ENCODE results near the gene LCN1. TPM values are rescaled to one million over a fixed set of nuclear protein-coding genes. Genes with fewer than 3 reads are reported as not detected.

The LCN1 gene
- total and polyA plus RNA-seq, 2 donors (not counting 3 experiments of a cell fraction or from before 2014, with no cell fraction given), result not detected

DNA sequence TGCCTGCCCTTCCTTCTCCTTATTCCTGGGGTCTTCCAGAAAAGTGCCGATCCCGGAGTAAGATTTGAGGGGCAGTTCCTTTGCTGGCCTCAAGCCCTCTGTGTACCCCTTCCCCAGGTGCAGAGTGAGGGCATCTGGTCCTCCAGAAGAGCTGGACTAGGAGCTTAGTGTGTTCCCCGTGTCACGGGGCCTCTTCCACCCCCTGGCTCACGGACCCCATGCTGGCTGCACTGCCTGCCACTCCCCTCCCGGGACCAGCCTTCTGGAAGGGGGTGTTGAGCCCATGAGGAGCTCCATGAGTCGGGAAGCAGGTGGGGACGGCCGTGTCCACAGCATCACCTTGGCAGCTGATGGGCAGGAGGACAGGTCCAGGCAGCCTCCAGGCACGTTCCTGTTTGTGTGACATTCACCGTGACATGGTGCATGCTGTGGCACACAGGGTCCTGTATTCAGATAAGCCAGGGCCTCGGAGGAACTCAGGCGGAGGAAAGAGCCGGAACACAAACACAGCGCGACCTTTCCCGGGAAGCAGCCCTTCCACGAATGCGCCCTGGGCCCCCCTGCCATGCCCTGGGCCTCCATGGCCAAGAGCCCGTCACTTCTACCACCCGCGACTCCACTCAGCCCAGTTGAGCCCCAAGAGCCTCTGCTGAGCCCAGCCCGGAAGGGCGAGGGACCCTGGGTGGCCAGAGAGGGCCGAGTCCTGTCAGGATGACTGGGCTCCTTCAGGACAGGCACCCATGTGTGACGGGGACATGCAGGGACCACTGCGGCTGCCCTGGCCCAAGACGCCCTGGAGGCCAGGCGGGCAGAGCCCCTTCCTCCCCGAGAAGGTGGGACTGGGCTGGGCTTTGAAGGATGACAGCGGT, 5.9 kb upstream of the LCN1 start:
- BruUV-seq (replicated peaks), result TSS peak; percentile 52
- Histone ChIP-seq H3K4me3 (replicated peaks in 1 of 3; ENCODE audit: insufficient read depth in 1 of 3, low read depth in 1 of 3, low read length in 3 of 3) (no peak overlapping the region), H3K9me1 (replicated peaks; ENCODE audit: control insufficient read depth, extremely low read depth, insufficient read depth, low read length) (no peaks in the 10 kb centered on the region), H3K36me3 (ENCODE audit: control insufficient read depth in 2 of 2, extremely low read depth in 1 of 2, insufficient read depth in 2 of 2, low read length in 2 of 2) (no peaks in the 10 kb centered on the region), H3K79me2 (ENCODE audit: control insufficient read depth, insufficient read depth, low read length) (no peaks in the 10 kb centered on the region), H3K9me3 (replicated peaks; ENCODE audit: control insufficient read depth, insufficient read depth, low read length) (no peaks in the 10 kb centered on the region), H3K4me2 (ENCODE audit: insufficient read depth, low read length) (no peak overlapping the region), H3K27ac (ENCODE audit: insufficient read depth, low read depth, low read length) (peak overlapping the region; percentile 79), H3K4me1 (ENCODE audit: control insufficient read depth, extremely low read depth, insufficient read depth, low read length) (peaks cover 13% of the 10 kb centered on the region), H3K27me3 (ENCODE audit: control insufficient read depth in 2 of 2, insufficient read depth in 2 of 2, low read length in 2 of 2) (no peaks in the 10 kb centered on the region), H4K20me1 (replicated peaks; ENCODE audit: control insufficient read depth, extremely low read depth, insufficient read depth, low read length) (no peaks in the 10 kb centered on the region), H3K9ac (replicated peaks; ENCODE audit: extremely low read depth, insufficient read depth, low read length) (no peak overlapping the region), H2AFZ (ENCODE audit: low read depth, low read length) (peak overlapping the region; percentile 12)
- DNase-seq (ENCODE audit: low read depth, low spot score) (no peak), FAIRE-seq (no peak)
- ChIA-PET POLR2A (no interaction called here), CTCF (interaction anchor here (1.4 kb wide), 1 partner anchor 11 kb away, joined by 7 read pairs; no protein-coding TSS in a partner anchor)
- dilution Hi-C loops (cut with MboI; ENCODE audit: extremely low pct_ligation_motif_present, low sequenced_read_pairs), result no loop called here
- TF ChIP-seq POLR2A (IDR thresholded peaks at IDR 0.05; ENCODE audit: low read depth, low read length) (no peak), POLR2AphosphoS5 (IDR thresholded peaks at IDR 0.05; ENCODE audit: insufficient read depth, low read depth, low read length) (no peak), JUN (IDR thresholded peaks at IDR 0.05; ENCODE audit: borderline replicate concordance, insufficient read depth, insufficient read length, low read depth) (no peak), EZH2 (IDR thresholded peaks at IDR 0.05; ENCODE audit: borderline replicate concordance, low read depth, low read length, severe bottlenecking) (no peak), GATA2 (IDR thresholded peaks at IDR 0.05; ENCODE audit: insufficient read depth, insufficient read length, low read depth, low read length) (no peak), MYC (IDR thresholded peaks at IDR 0.05; ENCODE audit: low read depth, low read length) (no peak), FOS (IDR thresholded peaks at IDR 0.05; ENCODE audit: borderline replicate concordance, insufficient read depth, low read length) (no peak)
- TF ChIP-seq, protein P1, sequence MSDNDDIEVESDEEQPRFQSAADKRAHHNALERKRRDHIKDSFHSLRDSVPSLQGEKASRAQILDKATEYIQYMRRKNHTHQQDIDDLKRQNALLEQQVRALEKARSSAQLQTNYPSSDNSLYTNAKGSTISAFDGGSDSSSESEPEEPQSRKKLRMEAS (IDR thresholded peaks at IDR 0.05; ENCODE audit: insufficient read depth, insufficient read length), result no peak
- TF ChIP-seq, protein P2, sequence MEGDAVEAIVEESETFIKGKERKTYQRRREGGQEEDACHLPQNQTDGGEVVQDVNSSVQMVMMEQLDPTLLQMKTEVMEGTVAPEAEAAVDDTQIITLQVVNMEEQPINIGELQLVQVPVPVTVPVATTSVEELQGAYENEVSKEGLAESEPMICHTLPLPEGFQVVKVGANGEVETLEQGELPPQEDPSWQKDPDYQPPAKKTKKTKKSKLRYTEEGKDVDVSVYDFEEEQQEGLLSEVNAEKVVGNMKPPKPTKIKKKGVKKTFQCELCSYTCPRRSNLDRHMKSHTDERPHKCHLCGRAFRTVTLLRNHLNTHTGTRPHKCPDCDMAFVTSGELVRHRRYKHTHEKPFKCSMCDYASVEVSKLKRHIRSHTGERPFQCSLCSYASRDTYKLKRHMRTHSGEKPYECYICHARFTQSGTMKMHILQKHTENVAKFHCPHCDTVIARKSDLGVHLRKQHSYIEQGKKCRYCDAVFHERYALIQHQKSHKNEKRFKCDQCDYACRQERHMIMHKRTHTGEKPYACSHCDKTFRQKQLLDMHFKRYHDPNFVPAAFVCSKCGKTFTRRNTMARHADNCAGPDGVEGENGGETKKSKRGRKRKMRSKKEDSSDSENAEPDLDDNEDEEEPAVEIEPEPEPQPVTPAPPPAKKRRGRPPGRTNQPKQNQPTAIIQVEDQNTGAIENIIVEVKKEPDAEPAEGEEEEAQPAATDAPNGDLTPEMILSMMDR (IDR thresholded peaks at IDR 0.05; ENCODE audit: extremely low read depth in 1 of 2, insufficient read depth in 1 of 2, low read depth in 1 of 2, low read length in 2 of 2), result no peak
- intact Hi-C loops (cut with micrococcal nuclease), result no loop called here
